G401.6 (cell line): Measurements from ENCODE around the gene PISD.

Source experiments
- FAIRE-seq: peaks from 2 replicates; lab custom pipeline; 2012; peaks lifted over from hg19 to GRCh38; lab: Jason Lieb, UNC

Gene PISD

DNA sequence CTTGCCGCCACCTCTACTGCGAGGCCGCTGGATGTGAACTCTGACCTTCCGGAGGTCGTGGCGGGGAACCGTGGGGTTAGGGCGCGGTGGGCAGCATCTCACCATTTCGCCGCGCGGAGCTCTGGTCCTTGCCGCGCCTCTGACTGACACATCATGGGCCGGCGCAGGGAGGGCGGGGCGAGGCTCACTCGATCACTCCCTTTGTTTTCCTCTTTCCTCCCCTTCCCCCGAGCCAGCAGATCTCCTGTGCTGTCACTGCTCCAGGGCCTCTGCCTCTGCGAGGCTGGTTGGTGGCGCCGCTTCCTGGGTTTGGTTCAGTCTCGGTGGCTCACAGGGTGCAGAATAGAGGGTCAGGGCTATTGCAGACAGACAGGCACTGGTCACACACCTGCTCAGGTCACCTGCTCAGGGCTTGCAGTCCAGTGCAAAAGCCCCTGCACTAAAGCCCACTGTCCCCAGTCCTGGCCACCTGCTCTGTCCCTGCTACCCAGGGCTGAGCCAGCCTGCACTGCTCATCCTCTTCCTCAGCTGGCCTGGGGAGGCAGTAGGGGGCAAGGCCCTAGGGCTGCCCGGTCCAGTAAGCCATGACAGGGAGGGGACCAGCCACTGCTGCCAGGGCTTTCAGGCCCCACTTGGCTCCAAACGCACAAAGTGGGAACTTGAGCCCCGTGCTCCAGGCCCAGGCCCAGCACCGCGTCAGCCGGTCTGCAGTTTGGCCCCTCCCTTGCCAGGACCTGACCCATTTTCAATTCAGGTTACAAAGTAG lies 36.2 kb downstream of the PISD start:
- no peak for FAIRE-seq

DNA sequence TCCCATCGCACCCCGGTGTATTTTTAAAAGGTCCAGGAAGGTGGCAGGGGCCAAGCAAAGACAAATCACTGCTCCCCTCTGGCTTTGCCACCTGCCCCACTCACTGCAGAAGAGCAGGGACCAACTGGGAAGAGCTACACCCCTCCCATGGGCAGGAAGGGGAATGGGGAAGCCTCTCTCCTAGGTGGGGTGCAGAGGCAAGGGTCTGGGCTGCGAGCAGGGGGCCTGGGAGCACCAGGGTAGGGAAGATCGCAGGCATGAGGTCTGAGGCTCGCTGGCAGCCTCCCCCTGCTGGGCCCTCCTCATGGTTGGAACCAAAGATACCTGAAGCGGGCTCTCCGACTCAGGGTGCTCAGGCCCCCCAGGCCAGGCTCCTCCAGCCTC lies 36.8 kb downstream of the PISD start:
- FAIRE-seq: no peak

DNA sequence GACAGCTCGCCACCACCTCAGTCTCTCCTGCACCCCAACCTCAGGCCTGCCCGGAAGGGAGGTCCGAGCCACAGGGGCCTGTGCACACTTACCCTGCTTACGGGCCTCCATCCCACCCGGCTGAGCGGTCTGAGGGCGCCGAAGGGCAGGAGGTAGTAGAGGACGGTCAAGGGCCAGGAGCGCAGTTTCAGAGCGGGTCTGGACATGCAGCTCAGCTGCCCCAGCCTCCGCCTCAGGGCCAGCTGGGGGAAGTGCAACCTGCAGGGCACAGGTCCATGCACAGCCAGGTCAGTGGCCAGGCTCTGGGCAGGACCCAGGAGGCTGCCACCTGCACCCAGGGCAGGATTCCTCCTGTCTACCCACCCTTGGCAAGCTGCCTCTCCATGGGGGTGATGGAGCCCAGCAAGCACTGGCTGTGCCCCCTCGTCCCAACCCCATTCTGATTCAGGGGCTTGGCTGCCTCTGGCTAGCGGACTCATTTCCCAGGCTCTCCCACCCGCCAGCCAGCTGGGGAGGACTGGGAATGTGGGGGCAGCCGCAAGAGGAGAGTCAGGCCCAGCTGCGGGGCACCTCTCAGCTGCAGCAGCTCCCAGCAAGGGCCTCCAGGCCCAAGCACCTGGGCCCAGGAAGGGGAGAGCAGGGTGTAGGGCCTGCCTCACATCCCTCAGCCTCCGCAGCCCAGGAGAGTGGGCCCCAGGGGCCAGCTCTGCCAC lies 38.3 kb downstream of the PISD start:
- no peak for FAIRE-seq

DNA sequence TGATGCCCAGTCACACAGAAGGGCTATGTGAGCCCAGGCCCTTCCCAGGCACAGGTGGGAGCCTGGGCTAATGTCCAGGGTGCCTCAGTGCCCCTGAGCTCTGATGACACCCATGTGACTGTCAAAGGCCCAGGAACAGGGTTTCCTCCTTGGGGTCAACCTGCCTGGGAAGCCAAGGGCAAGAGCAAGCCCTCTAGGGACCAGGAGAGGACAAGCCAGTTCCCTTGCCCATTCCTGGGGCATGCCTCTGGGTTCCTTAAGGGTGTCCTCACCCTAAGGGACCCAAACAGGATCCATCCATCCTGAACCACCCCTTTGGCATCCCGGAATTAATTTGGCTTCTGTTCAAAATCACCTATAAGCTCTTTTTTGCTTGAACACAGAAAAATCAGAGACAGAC lies 39.0 kb downstream of the PISD start:
- no peak for FAIRE-seq

DNA sequence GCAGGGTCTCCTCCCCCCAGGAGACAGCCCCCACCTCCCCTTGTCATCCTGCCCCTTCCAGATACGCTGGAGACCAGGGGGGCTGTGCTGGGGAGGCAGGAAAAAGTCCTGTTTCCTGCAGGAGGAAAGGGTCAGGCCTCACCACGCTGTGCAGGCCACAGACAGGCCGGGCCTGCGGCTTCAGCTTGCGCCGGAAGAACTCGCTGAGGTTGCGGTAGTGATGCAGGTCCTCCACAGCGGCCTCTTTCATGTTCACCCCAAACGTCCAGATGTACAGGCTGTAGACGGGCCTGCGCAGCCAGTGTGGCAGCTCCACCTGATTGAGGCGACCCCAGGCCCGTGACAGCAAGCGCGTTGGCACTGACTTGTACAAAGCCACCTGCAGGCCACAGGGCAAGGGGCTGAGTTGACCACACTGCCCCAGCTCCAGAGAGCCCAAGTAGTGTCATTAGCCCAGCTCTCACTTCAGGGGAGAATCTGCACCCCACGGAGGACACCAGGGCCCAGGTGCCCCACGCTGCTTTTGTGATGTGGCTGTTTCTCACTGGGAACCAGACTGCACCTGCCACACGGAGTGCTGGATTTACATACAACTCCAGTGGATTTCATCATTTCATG lies 40.4 kb downstream of the PISD start:
- no peak for FAIRE-seq

GRCh38 chr22:31620756-31621480 lies 41.1 kb downstream of the PISD start:
- FAIRE-seq: no peak

DNA sequence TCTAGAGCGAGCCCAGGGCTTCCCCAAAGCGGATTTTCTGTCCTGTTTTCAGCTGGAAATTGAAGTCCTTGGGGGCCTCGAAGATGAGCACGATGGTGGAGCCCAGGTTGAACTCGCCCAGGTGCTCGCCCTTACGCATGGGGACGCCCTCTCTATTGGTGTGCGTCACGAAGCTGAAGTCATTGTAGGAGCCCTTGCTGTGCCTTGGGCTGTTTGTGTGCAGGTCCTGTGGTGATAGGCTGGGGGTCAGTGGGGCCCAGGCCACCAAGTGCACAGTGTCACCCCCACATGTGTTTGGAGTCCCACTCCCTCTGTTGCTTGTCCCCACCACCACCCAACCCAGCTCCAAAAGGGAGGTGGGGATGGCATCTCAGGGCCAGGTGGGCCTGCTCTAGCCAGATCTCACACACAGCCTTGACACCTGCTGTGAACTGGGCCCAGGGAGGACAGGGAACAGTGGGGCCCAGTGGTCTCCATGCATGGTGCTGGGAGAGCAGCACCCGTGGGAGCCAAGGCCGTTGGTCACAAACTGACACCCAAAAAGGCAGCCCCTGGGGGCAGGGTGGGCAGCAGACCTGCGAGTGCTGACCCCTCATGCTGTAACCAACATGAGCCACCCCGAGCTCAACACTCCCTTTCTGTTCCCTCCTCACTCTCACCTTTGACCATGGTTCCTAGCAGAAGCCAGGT lies 42.3 kb downstream of the PISD start:
- no peak for FAIRE-seq

- no peak for FAIRE-seq
Observed at GRCh38 chr22:31618471-31619176, 43.4 kb downstream of the PISD start.

DNA sequence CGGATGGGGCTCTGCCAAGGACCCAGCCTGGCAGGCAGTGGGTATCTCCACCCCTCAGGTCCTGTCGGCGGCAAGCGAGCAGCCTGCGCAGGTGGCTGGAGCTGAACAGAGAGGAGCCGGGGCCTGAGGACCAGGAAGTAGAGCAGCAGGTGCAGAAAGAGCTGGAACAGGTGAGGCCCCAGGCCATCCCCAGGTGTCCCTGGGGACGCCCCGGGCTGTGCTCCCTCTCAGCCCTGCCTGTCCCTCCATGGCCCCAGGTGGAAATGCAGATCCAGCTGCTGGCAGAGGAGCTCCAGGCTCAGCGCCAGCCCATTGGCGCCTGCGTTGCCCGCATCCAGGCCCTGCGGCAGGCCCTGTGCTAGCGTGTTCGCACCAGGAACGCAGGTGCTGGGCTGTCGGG lies 44.0 kb downstream of the PISD start:
- no peak for FAIRE-seq

- FAIRE-seq: no peak
Observed at GRCh38 chr22:31616315-31616980, 45.6 kb downstream of the PISD start.

DNA sequence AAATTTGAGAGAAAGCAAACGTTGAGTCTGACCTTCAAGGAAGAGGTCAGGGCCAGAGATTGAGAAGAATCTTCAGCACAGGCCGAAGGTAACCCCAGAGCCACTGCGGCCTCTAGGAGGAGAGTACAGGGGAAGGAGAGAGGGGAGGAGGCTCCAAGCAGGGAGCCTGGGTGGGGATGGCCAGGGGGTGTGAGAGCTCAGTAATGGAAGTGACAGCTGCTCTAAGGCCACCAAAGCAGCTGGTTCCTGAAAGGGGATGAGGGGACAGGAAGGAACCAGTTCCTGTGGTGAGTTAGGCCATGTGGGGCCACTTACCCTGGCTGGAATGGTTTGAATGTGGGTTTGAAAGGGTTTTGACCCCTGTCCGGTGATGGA lies 46.1 kb downstream of the PISD start:
- FAIRE-seq: no peak

DNA sequence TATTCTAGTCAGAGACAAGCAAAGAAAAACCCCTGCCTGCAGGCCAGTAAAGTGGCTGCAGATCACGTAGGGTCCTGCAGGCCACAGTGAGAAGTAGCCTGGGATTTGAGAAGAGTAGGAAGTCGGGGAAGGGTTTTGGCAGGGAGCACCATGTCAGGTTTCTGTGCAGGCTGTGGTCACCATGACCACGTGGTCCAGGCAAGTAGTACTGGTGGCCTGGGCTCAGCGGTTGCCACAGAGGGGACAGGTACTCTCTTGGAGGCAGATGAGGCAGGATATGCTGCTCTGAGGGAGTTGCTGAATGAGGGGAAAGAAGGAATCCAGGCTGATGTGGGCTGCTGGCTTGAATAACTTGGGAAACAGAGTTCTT lies 46.5 kb downstream of the PISD start:
- no peak for FAIRE-seq

GRCh38 chr22:31614781-31615490 lies 47.1 kb downstream of the PISD start:
- FAIRE-seq: no peak

- no peak for FAIRE-seq
Observed at GRCh38 chr22:31613904-31614296, 48.1 kb downstream of the PISD start.

- FAIRE-seq: no peak
Observed at GRCh38 chr22:31613286-31613903, 48.6 kb downstream of the PISD start.

- FAIRE-seq: no peak
Observed at GRCh38 chr22:31612891-31613285, 49.1 kb downstream of the PISD start.

DNA sequence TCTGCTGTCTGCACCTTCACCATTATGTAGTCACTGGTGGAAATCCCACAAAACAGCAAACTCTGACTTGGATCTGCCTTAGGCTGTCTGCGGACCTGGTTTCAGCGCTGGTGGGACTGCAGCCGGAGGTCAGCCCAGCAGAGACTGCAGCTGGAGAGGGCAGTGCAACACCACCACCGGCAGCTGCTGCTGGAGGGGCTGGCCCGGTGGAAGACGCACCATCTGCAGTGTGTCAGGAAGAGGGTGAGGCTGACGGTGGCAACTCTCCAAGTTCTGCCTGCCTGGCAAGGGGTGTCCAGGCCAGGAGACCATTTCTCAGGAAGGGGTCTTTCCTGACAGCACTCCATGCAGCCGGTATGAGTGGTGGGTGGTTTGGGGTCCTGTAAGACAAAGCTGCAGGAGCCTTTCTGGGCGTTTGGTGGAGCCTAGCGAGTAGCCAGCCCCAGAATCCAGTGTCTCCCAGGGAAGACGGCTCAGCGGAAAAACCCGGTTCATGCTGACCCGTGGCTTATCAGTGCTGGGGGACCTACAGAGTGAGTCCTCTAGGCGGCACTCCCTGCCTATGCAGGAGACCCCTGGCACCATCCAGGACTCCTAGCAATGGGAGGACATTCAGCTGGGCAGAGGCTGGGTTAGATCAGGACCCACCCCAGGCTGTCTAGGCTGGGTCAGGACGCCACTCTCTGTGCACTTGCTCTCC lies 50.8 kb downstream of the PISD start:
- FAIRE-seq: no peak

GRCh38 chr22:31610611-31611010 lies 51.4 kb downstream of the PISD start:
- no peak for FAIRE-seq

GRCh38 chr22:31609716-31610115 lies 52.3 kb downstream of the PISD start:
- FAIRE-seq: no peak
